ENCODE results near the gene NEK6.

DNA sequence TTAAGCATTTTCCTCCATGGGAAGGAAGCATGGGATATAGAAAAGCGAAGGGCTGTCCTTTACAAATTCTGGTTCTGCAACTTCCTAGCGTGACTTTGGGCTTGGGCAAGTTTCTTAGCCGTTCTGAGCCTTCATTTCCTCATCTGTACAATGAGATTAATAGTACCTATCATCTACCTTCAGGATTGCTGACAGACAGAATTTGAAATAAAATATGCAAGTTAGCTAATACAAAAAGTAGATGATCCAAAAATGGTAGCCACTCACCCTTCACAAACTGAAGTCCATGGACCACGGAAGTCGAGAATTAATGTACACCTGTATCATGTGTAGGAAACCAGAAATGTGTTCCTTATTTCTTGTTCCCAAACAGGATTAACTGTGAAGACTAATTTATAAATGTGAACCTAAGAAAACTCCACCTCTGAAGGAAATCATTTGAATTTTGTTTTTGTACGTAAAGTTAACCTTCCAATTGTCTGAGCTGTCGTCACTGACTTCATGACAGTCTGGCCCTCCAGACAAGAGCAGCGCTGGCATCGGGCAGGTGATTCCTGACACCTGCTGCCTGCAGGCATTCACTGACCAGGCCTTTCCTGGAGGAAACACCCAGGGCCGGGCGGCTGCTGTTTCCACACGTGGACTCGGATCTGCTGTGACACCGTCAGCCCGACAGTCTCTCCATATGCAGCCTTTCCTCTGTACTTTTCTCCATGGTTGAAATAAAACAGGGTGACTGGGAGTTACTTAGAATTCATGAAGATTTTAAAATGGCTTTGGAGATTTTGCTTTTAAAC, 94.1 kb downstream of the NEK6 start:
- TF ChIP-seq, protein P1, sequence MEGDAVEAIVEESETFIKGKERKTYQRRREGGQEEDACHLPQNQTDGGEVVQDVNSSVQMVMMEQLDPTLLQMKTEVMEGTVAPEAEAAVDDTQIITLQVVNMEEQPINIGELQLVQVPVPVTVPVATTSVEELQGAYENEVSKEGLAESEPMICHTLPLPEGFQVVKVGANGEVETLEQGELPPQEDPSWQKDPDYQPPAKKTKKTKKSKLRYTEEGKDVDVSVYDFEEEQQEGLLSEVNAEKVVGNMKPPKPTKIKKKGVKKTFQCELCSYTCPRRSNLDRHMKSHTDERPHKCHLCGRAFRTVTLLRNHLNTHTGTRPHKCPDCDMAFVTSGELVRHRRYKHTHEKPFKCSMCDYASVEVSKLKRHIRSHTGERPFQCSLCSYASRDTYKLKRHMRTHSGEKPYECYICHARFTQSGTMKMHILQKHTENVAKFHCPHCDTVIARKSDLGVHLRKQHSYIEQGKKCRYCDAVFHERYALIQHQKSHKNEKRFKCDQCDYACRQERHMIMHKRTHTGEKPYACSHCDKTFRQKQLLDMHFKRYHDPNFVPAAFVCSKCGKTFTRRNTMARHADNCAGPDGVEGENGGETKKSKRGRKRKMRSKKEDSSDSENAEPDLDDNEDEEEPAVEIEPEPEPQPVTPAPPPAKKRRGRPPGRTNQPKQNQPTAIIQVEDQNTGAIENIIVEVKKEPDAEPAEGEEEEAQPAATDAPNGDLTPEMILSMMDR (IDR thresholded peaks at IDR 0.05), result no peak
- no peak for TF ChIP-seq POLR2A (IDR thresholded peaks at IDR 0.05)
